Lower lobe of right lung (tissue), 2 donors: ENCODE data around the gene OOSP4B. TPM values are rescaled to one million over a fixed set of nuclear protein-coding genes. Genes with fewer than 3 reads are reported as not detected.

Experiments used
- ATAC-seq, 2 donors: fragments of 200-7000 bp; cut with Tn5 transposase; one replicate each; pipeline ENCODE4 v1.9.1; 2020 to 2022; ENCODE audit warnings: mild to moderate bottlenecking in 2 of 2, moderate library complexity in 2 of 2
- DNase-seq: peaks from one replicate; pipeline ENCODE4 v3.0.0-alpha.2; 2020
- H3K27ac ChIP-seq: fragments of 200-600 bp; one replicate; pipeline ENCODE4 v1.8.0; 2022
- H3K27me3 ChIP-seq: fragments of 200-600 bp; one replicate; pipeline ENCODE4 v1.8.0; 2022; ENCODE audit warnings: low read depth
- H3K36me3 ChIP-seq: fragments of 200-600 bp; one replicate; pipeline ENCODE4 v1.8.0; 2022; ENCODE audit warnings: mild to moderate bottlenecking
- H3K4me1 ChIP-seq: fragments of 200-600 bp; one replicate; pipeline ENCODE4 v1.8.0; 2022
- H3K4me3 ChIP-seq: fragments of 200-600 bp; one replicate; pipeline ENCODE4 v1.8.0; 2022; ENCODE audit warnings: mild to moderate bottlenecking
- H3K9me3 ChIP-seq: fragments of 200-600 bp; one replicate; pipeline ENCODE4 v1.8.0; 2022
- intact Hi-C: fragments of 100-400 bp; cut with DNase I; formaldehyde crosslinking; loops from one replicate; pipeline ENCODE4 v1.11.0; 2022
- total RNA-seq: library from RNA; stranded (reverse); fragmentation: NEBNext Ultra II Directional; extraction: Animal tissue kit (Norgen Biotek cat#: 25700); gene quantifications from one replicate; pipeline ENCODE4 v1.2.1, GENCODE V29; 2021
- TF ChIP-seq, protein P1 (sequence below): fragments of 200-600 bp; IDR thresholded peaks from one replicate; pipeline ENCODE4 v1.8.0; 2022; ENCODE audit warnings: antibody characterized with exemption, mild to moderate bottlenecking
- donor health status: DM: no; HTN: yes; CAD: no; lungs with severe emphysema.

The OOSP4B gene
- total RNA-seq, 1 donor from 2014 or later: not detected

DNA sequence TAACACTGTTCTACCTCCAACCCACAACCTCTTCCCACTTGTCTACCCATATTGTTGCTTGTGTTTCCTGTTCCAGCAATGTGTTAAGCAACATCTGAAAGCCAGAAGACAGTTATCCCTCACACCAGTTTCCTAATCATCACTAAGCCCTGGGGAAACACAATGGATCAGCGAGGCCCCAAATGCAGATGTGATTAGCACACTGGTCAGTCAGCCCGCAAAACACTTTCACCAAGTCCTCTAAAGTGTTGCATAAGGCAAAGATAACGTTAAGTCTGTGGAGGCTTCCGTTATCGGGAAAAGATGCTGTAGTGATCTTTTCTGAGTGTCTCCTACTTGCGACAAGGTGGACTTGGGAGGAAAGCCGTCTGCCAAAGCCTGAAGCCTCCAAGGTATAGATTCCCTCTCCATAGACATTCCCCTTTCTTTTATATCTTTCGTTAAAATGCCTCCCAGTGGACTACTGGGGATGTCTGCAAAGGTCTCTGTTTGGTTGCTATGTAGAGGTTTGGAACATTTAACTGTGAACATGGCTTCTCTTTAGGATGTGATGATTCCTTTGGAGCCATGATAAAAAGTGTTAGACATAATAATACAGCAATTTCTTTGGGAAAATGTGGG, 39.5 kb downstream of the OOSP4B start, which contains the start of gene MS4A3:
TSS of gene MS4A3 (plus strand) at position 317 of the 621 bp plus-strand sequence. CDS start 4,496 bp downstream, outside the sequence.
- Histone ChIP-seq H3K4me3 (no peak within 1 kb of the TSS), H3K9me3 (no peaks in the 10 kb centered on the region), H3K36me3 (no peaks in the 10 kb centered on the region), H3K27me3 (no peaks in the 10 kb centered on the region), H3K4me1 (no peaks in the 10 kb centered on the region), H3K27ac (no peak within 1 kb of the TSS)
- TF ChIP-seq, protein P1, sequence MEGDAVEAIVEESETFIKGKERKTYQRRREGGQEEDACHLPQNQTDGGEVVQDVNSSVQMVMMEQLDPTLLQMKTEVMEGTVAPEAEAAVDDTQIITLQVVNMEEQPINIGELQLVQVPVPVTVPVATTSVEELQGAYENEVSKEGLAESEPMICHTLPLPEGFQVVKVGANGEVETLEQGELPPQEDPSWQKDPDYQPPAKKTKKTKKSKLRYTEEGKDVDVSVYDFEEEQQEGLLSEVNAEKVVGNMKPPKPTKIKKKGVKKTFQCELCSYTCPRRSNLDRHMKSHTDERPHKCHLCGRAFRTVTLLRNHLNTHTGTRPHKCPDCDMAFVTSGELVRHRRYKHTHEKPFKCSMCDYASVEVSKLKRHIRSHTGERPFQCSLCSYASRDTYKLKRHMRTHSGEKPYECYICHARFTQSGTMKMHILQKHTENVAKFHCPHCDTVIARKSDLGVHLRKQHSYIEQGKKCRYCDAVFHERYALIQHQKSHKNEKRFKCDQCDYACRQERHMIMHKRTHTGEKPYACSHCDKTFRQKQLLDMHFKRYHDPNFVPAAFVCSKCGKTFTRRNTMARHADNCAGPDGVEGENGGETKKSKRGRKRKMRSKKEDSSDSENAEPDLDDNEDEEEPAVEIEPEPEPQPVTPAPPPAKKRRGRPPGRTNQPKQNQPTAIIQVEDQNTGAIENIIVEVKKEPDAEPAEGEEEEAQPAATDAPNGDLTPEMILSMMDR: no peak
- intact Hi-C loops: no loop called here
- ATAC-seq: no peak
- no peak for DNase-seq

DNA sequence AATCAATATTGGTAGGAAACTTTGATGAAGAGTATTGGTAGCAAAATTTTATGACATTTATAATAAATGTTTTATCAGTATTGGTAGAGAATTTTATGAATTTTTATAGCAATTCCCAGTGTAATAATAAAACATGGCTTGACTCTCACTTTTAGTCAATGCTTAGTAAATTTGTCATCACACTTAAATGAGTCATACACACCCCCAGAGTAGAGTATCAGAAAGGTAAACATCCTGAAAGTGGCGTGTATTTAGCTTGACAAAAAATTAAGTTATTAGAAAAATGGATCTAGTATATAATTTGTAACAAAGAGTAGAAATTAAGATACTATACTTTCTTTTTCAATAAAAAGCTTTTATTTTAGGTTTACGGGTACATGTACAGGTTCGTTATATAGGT, 42.1 kb downstream of the OOSP4B start:
- intact Hi-C loops: no loop called here
- TF ChIP-seq, protein P1: no peak
- Histone ChIP-seq H3K4me1 (no peaks in the 10 kb centered on the region), H3K36me3 (no peaks in the 10 kb centered on the region), H3K4me3 (no peak overlapping the region), H3K27ac (no peak overlapping the region), H3K27me3 (no peaks in the 10 kb centered on the region), H3K9me3 (no peaks in the 10 kb centered on the region)
- ATAC-seq: no peak
- no peak for DNase-seq

DNA sequence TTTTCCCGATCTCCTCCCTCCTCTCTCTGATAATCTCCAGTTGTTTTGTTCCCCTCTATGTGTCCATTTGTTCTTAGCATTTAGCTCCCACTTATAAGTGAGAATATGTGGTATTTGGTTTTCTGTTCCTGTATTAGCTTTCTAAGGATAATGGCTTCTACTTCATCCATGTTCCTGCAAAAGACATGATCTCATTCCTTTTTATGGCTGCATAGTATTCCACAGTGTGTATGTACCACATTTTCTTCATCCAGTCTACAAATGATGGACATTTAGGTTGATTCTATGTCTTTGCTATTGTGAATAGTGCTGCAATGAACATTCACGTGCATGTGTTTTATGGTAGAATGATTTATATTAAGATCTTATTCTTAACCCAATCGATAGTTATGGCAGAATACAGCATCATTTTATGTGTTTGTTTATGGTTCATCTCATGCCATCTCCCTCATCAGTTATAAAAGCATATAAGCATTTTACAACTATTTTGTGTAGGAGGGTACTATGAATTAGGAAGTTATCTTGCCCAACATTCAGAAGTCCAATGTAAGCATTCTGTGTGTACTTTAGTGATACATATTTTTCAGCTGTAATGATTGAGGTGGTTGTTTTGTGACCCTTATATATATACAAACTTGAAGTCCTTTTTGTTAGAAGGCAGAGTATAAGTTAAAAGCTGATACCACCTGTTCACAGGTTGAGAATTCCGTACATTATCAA, 42.7 kb downstream of the OOSP4B start:
- no peak overlapping the region for H3K27ac ChIP-seq
- TF ChIP-seq, protein P1: no peak
- no peak for ATAC-seq

DNA sequence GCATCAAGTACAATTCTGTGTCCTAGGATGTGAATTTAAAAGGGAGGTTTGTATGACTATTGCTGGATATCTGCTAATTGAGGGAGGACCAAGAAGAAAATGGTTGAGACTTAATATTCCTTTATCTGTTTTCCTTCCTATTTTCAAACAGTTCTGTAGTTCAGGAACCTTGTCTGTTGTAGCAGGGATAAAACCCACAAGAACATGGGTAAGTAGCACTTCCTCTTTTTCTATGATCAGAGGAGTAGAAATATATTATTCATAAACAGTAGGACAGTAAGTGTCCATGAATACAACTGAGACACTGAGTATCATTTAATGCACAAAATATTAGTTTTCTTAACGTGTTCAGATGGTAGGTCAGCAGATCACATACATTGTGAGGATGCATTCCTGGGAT, 47.1 kb downstream of the OOSP4B start:
- no peak overlapping the region for H3K27ac ChIP-seq
- no peaks in the 10 kb centered on the region for H3K36me3 ChIP-seq
- no peaks in the 10 kb centered on the region for H3K4me1 ChIP-seq
- ATAC-seq: no peak
- DNase-seq: no peak
- H3K27me3 ChIP-seq: no peaks in the 10 kb centered on the region
- no peak overlapping the region for H3K4me3 ChIP-seq
- TF ChIP-seq, protein P1: no peak
- intact Hi-C loops: no loop called here
- H3K9me3 ChIP-seq: no peaks in the 10 kb centered on the region

More for the DNA sequence above, 42.7 kb downstream of the OOSP4B start:
- H3K4me3 ChIP-seq: no peak overlapping the region
- no peak for DNase-seq
- no peaks in the 10 kb centered on the region for H3K4me1 ChIP-seq
- intact Hi-C loops: no loop called here
- H3K9me3 ChIP-seq: no peaks in the 10 kb centered on the region
- H3K27me3 ChIP-seq: no peaks in the 10 kb centered on the region
- no peaks in the 10 kb centered on the region for H3K36me3 ChIP-seq

DNA sequence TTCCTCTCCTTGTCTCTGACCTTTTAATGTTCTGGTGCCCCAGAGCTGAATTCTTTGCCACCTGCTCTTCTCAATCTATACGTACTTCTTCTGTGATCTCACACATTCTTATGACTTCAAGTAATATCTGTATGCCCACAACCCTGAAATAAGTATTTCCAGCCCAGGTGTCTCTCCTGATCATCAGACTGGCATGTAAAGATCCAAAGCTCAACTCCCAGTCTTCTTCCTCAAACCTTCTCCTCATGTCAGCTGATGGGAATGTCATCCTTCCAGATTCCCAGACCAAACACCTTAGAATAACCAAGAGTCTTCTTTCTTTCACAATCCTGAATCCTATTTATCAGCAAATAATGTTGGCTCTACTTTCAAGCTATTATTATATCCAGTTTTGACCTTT, 48.8 kb downstream of the OOSP4B start:
- no peaks in the 10 kb centered on the region for H3K4me1 ChIP-seq
- H3K9me3 ChIP-seq: no peaks in the 10 kb centered on the region
- no peak overlapping the region for H3K4me3 ChIP-seq
- ATAC-seq (no peak), DNase-seq (no peak)
- intact Hi-C loops: no loop called here
- TF ChIP-seq, protein P1: no peak
- no peaks in the 10 kb centered on the region for H3K27me3 ChIP-seq
- H3K27ac ChIP-seq: no peak overlapping the region
- no peaks in the 10 kb centered on the region for H3K36me3 ChIP-seq
